HG03520 (cell line): ENCODE measurements around the gene GNB3.
"Not testable (repeated sequence)": the region's sequence is repeated elsewhere in the genome, so short reads cannot be mapped to it uniquely, and the experiment has no call there.

Experiments
- ATAC-seq: cut with Tn5 transposase; IDR thresholded peaks from one replicate; pipeline ENCODE4 v1.9.1; 2021; ENCODE audit warnings: mild to moderate bottlenecking, moderate library complexity; ENCODE audit not compliant: unreplicated experiment

GNB3 gene

DNA sequence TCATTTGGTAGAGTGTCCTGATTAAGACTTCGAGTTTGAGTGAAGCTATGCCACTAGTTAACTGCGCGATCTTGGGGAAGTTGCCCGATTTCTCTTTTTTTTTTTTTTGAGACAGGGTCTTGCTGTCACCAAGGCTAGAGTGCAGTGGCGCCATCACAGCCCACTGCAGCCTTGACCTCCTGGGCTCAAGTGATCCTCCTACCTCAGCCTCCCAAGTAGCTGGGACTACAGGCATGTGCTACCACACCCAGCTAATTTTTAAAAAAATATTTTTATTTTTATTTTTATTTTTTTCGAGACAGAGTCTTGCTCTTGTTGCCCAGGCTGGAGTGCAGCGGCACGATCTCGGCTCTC, 33.3 kb downstream of the GNB3 start:
- not testable (repeated sequence) for ATAC-seq

DNA sequence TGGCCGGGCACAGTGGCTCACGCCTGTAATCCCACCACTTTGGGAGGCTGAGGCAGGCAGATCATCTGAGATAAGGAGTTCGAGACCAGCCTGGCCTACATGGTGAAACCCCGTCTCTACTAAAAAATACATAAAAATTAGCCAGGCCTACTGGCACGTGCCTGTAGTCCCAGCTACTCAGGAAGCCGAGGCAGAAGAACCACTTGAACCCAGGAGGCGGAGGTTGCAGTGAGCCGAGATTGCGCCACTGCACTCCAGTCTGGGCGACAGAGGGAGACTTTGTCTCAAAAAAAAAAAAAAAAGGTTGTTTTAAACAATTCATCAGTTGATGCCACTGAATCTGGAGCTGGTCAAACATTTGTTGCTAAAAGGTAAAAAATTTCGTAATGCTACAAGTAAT, 39.1 kb downstream of the GNB3 start:
- not testable (repeated sequence) for ATAC-seq

DNA sequence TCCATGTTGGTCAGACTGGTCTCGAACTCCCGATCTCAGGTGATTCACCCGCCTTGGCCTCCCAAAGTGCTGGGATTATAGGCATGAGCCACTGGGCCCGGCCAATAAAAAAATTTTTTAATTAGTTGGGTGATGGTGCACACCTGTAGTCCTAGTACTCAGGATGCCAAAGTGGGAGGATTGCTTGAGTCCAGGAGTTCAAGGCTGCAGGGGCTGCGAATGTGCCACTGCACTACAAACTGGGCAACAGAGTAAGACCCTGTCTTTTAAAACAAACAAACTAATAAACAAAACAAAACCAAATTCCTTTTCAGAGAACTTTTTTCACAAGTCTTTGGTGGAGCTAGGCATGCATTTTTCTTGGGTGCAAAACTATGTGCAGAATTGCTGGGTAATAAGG, 42.5 kb downstream of the GNB3 start:
- no peak for ATAC-seq

DNA sequence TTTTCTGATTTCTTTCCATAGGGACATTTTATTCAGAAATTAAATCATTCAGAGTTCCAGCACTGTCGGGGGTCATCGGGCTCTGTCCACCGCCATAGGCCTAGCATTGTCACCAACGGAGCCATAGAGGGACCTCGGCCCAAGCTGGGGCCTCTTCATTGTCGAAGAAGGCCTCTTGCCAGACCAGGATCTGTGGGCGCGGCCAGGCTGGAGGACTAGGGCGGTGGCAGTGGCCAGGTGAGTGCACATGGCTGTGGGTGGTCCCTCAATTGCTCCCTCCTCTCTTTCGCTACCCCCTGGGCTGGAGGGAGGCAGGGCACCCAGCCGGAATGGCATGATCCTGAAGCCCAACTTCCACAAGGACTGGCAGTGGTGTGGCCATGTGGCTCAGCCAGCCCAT, 43.0 kb downstream of the GNB3 start:
- ATAC-seq: no peak

DNA sequence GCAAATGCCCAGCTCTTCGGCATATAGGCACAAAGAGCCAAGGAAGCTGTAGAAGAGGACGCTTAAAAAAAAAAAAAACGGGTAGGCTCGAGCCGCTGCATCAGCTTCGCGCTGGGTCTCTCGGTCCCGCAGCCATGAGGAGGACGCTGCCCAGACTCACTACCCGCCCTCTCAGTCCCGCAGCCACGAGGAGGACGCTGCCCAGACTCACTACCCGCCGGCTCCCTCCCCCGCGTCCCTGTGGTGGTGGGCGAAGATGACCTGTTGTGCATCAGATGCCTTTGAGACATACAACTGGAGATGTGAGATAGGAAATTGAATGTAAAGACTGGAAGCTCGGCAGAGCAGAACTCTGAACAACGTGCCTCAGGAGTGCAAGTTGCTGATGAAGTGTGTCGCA, 43.8 kb downstream of the GNB3 start:
- no peak for ATAC-seq

DNA sequence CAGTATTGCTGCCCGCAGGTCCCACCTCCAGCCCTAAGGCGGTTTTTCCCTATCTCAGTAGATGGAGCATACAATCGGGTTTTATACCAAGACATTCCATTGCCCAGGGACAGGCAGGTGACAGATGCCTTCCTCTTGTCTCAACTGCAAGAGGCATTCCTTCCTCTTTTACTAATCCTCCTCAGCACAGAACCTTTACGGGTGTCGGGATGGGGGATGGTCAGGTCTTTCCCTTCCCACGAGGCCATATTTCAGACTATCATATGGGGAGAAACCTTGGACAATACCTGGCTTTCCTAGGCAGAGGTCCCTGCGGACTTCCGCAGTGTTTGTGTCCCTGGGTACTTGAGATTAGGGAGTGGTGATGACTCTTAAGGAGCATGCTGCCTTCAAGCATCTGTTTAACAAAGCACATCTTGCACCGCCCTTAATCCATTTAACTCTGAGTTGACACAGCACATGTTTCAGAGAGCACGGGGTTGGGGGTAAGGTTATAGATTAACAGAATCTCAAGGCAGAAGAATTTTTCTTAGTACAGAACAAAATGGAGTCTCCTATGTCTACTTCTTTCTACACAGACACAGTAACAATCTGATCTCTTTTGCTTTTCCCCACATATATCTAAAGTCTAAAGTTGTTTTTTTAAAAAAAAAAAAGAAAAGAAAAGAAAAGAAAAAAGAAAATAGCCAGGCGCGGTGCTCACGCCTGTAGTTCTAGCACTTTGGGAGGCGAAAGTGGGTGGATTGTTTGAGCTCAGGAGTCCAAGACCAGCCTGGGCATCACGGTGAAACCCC, 45.7 kb downstream of the GNB3 start:
- not testable (repeated sequence) for ATAC-seq

DNA sequence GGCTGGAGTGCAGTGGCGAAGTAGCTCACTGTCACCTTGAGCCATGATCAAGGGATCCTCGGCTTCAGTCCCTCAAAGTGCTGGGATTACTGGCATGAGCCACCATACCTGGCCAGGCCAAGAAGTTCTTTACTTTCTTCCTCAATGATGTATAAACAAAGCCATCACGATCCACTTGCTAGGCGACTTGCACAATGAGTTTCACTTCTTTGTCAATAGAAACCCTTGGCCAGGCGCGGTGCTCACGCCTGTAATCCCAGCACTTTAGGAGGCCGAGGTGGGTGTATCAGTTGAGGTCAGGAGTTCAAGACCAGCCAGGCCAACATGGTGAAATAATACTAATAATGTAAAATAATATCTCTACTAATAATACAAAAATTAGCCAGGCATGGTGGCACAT, 46.7 kb downstream of the GNB3 start:
- no peak for ATAC-seq

DNA sequence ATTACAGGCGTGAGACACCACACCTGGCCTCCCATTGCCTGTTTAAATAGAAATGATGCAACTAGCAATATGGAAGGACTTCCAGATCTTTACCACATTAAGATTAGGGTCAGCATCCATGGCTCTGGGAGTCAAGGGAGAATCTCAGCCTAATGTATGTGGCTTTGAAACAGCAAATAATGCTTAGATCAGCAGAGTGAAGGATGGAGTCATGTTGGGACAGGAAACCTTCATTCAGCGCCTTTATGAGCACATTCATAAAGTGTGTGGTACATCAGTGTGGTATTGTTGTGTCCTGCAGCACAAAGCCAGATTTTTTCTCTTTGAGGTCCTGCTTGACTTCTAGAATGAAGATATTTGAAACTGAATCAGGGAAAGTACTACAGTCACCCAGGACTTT, 47.6 kb downstream of the GNB3 start:
- no peak for ATAC-seq

DNA sequence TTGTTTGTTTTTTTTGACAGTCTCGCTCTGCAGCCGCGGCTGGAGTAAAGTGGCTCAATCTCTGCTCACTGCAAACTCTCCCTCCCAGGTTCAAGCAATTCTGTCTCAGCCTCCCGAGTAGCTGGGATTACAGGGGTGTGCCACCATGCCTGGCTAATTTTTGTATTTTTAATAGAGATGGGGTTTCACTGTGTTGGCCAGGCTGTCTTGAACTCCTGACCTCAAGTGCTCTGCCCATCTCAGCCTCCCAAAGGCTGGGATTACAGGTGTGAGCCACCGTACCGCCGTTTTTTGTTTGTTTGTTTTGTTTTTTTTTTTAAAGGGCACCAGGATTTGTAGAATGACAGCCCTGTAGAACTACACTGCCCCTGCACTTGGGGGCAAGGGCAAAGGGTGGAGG, 48.1 kb downstream of the GNB3 start:
- not testable (repeated sequence) for ATAC-seq

DNA sequence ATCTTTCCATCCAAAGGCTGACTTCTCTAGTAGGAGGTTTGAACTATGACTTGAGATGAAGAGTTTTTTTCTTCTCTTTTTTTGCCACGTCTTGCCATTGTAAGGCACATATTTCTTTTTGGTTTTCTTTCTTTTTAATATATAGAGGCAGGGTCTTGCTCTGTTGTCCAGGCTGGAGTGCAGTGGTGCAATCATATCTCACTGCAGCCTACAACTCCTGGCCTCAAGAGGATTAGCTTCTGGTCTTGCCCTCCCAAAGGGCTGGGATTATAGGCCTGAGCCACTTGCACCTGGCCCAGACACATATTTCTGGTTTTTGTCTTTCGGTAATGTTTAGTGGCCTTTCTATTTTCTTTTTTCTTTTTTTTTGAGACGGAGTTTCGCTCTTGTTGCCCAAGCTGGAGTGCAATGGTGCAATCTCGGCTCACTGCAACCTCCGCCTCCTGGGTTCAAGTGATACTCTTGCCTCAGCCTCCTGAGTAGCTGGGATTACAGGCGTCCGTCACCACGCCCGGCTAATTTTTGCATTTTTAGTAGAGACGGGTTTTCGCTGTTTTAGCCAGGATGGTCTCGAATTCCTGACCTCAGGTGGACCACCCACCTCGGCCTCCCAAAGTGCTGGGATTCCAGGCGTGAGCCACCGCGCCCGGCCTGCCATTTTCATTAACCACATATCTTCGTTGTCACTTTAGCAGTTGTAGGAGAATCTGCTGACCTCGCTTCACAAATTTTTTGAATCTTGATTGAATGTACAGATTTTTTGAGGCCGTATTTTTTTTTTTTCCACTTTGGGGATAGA, 49.2 kb downstream of the GNB3 start:
- not testable (repeated sequence) for ATAC-seq

DNA sequence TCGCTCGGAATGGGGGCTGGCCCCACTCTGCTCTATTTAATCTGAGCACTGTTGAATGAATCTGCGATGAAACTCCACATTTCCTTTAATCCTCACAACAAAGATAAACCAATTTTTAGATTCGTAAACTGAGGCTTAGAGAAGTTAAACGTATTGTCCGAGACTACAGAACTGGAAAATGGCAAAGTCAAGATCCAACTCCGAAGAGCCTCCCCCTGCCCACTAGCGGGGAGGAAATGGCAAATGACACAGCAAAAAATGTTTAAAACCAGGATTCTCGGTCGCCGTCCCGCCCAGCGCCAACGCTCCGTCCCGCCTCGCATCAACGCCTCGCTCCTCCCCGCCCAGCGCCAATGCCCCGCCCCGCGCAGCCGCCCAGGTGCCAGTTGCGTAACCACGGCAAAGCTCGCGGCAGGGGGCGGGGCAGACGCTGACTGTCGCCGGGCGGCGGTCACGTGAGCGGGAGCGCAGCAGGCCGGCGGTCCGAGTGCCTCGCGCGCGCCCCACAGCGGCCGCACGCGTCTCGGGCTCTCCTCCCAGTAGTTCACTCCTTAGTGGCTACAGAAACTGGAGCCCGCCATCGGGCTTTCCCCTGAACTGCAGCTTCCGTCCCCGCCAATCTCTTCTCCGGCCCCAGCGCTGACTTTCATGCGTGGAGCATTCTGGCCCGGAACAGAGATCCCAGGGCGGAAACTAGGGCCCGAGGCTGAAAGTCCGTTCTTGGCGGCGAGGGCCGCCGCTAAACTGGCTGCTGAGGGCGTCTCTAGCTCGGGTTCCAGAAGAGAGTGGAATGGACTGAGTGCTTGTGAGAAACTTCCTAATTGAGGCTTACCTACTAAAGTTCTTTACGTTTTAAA, 50.3 kb downstream of the GNB3 start:
- peak; percentile 91 for ATAC-seq

DNA sequence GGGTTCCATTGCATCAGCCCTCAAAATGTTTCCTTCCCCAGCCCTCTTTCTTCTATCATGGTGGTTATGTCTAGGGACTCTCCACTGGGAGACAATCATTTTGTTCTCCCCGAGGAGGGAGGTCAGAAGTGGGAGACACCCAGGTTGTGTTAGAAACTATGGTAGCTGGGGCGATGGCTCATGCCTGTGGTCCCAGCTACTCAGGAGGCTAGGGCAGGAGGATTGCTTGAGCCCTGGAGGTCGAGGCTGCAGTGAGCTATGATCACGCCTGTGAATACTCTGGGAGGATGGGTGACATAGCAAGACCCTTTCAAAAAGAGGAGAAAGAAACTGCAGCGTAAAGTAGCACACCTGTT, 50.9 kb downstream of the GNB3 start:
- no peak for ATAC-seq

DNA sequence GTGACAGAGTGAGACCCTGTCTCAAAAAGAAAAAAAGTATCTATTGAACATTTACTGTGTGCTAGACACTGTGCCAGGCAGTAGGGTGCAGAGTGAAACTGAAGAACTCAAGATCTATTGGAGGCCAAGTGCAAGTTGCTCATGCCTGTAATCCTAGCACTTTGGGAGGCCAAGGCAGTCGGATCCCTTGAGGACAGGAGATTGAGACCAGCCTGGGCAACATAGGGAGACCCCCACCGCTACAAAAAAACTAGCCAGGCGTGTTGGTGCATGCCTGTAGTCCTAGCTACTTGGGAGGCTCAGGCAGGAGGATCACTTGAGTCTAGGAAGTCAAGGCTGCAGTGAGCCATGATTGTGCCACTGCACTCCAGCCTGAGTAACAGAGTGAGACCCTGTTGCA, 52.0 kb downstream of the GNB3 start:
- not testable (repeated sequence) for ATAC-seq

DNA sequence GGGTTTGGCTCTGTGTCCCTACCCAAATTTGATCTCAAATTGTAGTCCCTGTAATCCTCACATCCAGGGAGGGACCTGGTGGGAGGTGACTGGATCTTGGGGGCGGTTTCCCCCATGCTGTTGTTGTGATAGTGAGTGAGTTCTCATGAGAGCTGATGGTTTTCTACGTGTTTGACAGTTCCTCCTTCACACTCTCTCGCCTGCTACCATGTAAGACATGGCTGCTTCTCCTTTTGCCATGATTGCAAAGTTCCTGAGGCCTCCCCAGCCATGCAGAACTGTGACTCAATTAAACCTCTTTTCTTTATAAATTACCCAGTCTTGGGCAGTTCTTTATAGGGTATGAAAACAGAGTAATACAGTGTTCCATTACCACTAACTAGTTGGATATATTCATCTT, 53.6 kb downstream of the GNB3 start:
- ATAC-seq: no peak
